Brain pericyte (primary cell): ENCODE results near the gene ARHGAP12.

ENCODE experiments used
- DNase-seq: peaks from one replicate; pipeline ENCODE4 v3.0.0-alpha.2; 2012; ENCODE audit warnings: low read depth, low spot score

ARHGAP12 gene

GRCh38 chr10:31949266-31949665 is 20.6 kb upstream of the ARHGAP12 start:
- no peak for DNase-seq

- DNase-seq: no peak
Measured at GRCh38 chr10:31948021-31948420, 19.4 kb upstream of the ARHGAP12 start.

GRCh38 chr10:31947144-31947926 is 18.7 kb upstream of the ARHGAP12 start:
- DNase-seq: no peak

- DNase-seq: no peak
Measured at GRCh38 chr10:31945392-31945791, 16.8 kb upstream of the ARHGAP12 start.

GRCh38 chr10:31944071-31944433 is 15.4 kb upstream of the ARHGAP12 start:
- DNase-seq: no peak

GRCh38 chr10:31942892-31943291 is 14.3 kb upstream of the ARHGAP12 start:
- DNase-seq: no peak

GRCh38 chr10:31942435-31942834 is 13.8 kb upstream of the ARHGAP12 start:
- no peak for DNase-seq

- no peak for DNase-seq
Measured at GRCh38 chr10:31940839-31941653, 12.4 kb upstream of the ARHGAP12 start.

- DNase-seq: no peak
Measured at GRCh38 chr10:31939797-31940708, 11.4 kb upstream of the ARHGAP12 start.

GRCh38 chr10:31937371-31937770 is 8.7 kb upstream of the ARHGAP12 start:
- DNase-seq: no peak

GRCh38 chr10:31936933-31937332 is 8.3 kb upstream of the ARHGAP12 start:
- no peak for DNase-seq

GRCh38 chr10:31936086-31936485 is 7.5 kb upstream of the ARHGAP12 start:
- no peak for DNase-seq

- DNase-seq: no peak
Measured at GRCh38 chr10:31935678-31936077, 7.0 kb upstream of the ARHGAP12 start.

- DNase-seq: no peak
Measured at GRCh38 chr10:31932838-31933237, 4.2 kb upstream of the ARHGAP12 start.

GRCh38 chr10:31930856-31931255 is 2.2 kb upstream of the ARHGAP12 start:
- no peak for DNase-seq

- no peak for DNase-seq
Measured at GRCh38 chr10:31930023-31930751, 1.6 kb upstream of the ARHGAP12 start.

GRCh38 chr10:31929261-31930022 is 811 bp upstream of the ARHGAP12 start:
- DNase-seq: no peak

- DNase-seq: no peak
Measured at GRCh38 chr10:31927884-31928548, 615 bp downstream of the ARHGAP12 start.

GRCh38 chr10:31927565-31927883 is 1.1 kb downstream of the ARHGAP12 start:
- no peak for DNase-seq
